SK-N-SH (cell line): ENCODE results near the gene ABR. TPM values are rescaled to one million over a fixed set of nuclear protein-coding genes. Genes with fewer than 3 reads are reported as not detected.

Experiments used
- CTCF ChIA-PET: fragments of 300-600, 350-600 bp; formaldehyde crosslinking; extraction: SDS; loops from one replicate; lab custom pipeline; 2021; lab: Yijun Ruan, JAX
- POLR2A ChIA-PET: fragments of 350-600 bp; sonication (Branson Sonifier 250); formaldehyde crosslinking; extraction: SDS; loops from one replicate; lab custom pipeline; 2020; ENCODE audit warnings: antibody characterized with exemption, inconsistent platforms; lab: Yijun Ruan, JAX
- DNase-seq: peaks from one replicate; pipeline ENCODE4 v3.0.0; 2012
- H2AFZ ChIP-seq: fragments of 200-600 bp; sonication (generic); 2 replicates; pipeline ENCODE4 v1.8.1; 2016; ENCODE audit warnings: antibody characterized with exemption, mild to moderate bottlenecking, low read depth
- H3F3A ChIP-seq: fragments of 200-600 bp; sonication (generic); replicated peaks from 2 replicates; pipeline ENCODE3; 2016; ENCODE audit warnings: antibody characterized with exemption, mild to moderate bottlenecking; ENCODE audit not compliant: insufficient read depth
- H3K27ac ChIP-seq, 2 experiments: fragments of 200-500 bp in 1 of 2; fragments of 200-600 bp in 1 of 2; sonication (Bioruptor generic) in 1 of 2; sonication (generic), shearing (Covaris generic) in 1 of 2; 2 replicates each; pipeline versions ENCODE4 v1.5.1 to v1.6.1; 2014 to 2016; ENCODE audit warnings: low read depth in 2 of 2, inconsistent platforms in 1 of 2, low read length in 1 of 2, mild to moderate bottlenecking in 1 of 2, mixed read lengths in 1 of 2
- H3K27me3 ChIP-seq: fragments of 200-600 bp; sonication (generic), shearing (Covaris generic); 2 replicates; pipeline ENCODE4 v1.6.1; 2016; ENCODE audit warnings: mixed run types; ENCODE audit not compliant: insufficient read depth
- H3K36me3 ChIP-seq, 2 experiments: fragments of 200-500 bp in 1 of 2; fragments of 200-600 bp in 1 of 2; sonication (Bioruptor generic) in 1 of 2; sonication (generic) in 1 of 2; replicated peaks in 1 of 2; 2 replicates each; pipeline versions ENCODE3 to v1.5.1; 2014 to 2016; ENCODE audit warnings: low read length in 1 of 2, mild to moderate bottlenecking in 1 of 2; ENCODE audit not compliant: insufficient read depth in 2 of 2, control insufficient read depth in 1 of 2
- H3K4me1 ChIP-seq, 2 experiments: fragments of 200-500 bp in 1 of 2; fragments of 200-600 bp in 1 of 2; sonication (Bioruptor generic) in 1 of 2; sonication (generic), shearing (Covaris generic) in 1 of 2; 2 replicates each; pipeline versions ENCODE4 v1.5.1 to v1.6.1; 2014 to 2016; ENCODE audit warnings: low read depth in 1 of 2, low read length in 1 of 2, mixed run types in 1 of 2; ENCODE audit not compliant: insufficient read depth in 2 of 2, control insufficient read depth in 1 of 2
- H3K4me2 ChIP-seq: fragments of 200-600 bp; sonication (generic), shearing (Covaris generic); 2 replicates; pipeline ENCODE4 v1.6.1; 2017; ENCODE audit warnings: mixed run types
- H3K4me3 ChIP-seq, 2 experiments: fragments of 200-500 bp in 1 of 2; fragments of 200-600 bp in 1 of 2; sonication (Bioruptor generic) in 1 of 2; sonication (generic), shearing (Covaris generic) in 1 of 2; 2 replicates each; pipeline versions ENCODE4 v1.5.1 to v1.8.1; 2014 to 2016; ENCODE audit warnings: low read depth in 2 of 2, inconsistent platforms in 1 of 2, low read length in 1 of 2, mild to moderate bottlenecking in 1 of 2, mixed read lengths in 1 of 2, moderate library complexity in 1 of 2
- H3K79me2 ChIP-seq: fragments of 200-600 bp; sonication (generic); 2 replicates; pipeline ENCODE4 v1.8.1; 2017; ENCODE audit warnings: mild to moderate bottlenecking; ENCODE audit not compliant: insufficient read depth
- H3K9ac ChIP-seq: fragments of 200-600 bp; sonication (generic); 2 replicates; pipeline ENCODE4 v1.6.1; 2017; ENCODE audit warnings: mixed run types
- H3K9me2 ChIP-seq: fragments of 200-600 bp; sonication (generic); 2 replicates; pipeline ENCODE4 v1.6.1; 2017; ENCODE audit warnings: mixed run types
- H3K9me3 ChIP-seq: fragments of 200-600 bp; sonication (generic); 2 replicates; pipeline ENCODE4 v1.6.1; 2017; ENCODE audit warnings: mixed run types, mild to moderate bottlenecking, moderate library complexity
- H4K20me1 ChIP-seq: fragments of 200-600 bp; sonication (generic); 2 replicates; pipeline ENCODE4 v1.6.1; 2017; ENCODE audit warnings: mild to moderate bottlenecking, mixed run types; ENCODE audit not compliant: insufficient read depth
- CHD2 ChIP-seq: fragments of 150-350 bp; IDR thresholded peaks from 2 replicates; pipeline ENCODE4 v1.6.1; 2018; ENCODE audit warnings: low read length; ENCODE audit not compliant: partially characterized antibody
- ELF1 ChIP-seq: IDR thresholded peaks from 2 replicates; pipeline ENCODE4 v1.4.0; 2012
- EP300 ChIP-seq, 2 experiments: IDR thresholded peaks; 2 replicates each; pipeline versions ENCODE4 v1.4.0 to v1.6.1; 2012; ENCODE audit warnings: borderline replicate concordance in 1 of 2, low read depth in 1 of 2, low read length in 1 of 2
- FOSL2 ChIP-seq: IDR thresholded peaks from 2 replicates; pipeline ENCODE4 v1.4.0; 2012; ENCODE audit warnings: low read depth, mild to moderate bottlenecking, moderate library complexity, borderline replicate concordance
- GABPA ChIP-seq: IDR thresholded peaks from 2 replicates; pipeline ENCODE4 v1.4.0; 2012; ENCODE audit warnings: low read depth, mild to moderate bottlenecking
- IRF3 ChIP-seq: fragments of 150-350 bp; IDR thresholded peaks from 2 replicates; pipeline ENCODE4 v1.6.1; 2016; ENCODE audit warnings: mild to moderate bottlenecking, low read depth, low read length
- MEF2A ChIP-seq: IDR thresholded peaks from 2 replicates; pipeline ENCODE4 v1.4.0; 2012; ENCODE audit warnings: low read depth, borderline replicate concordance
- NRF1 ChIP-seq: IDR thresholded peaks from 2 replicates; pipeline ENCODE4 v1.6.1; 2012; ENCODE audit warnings: low read depth, mild to moderate bottlenecking, low read length
- POLR2AphosphoS5 ChIP-seq: IDR thresholded peaks from 2 replicates; pipeline ENCODE4 v1.6.1; 2012; ENCODE audit warnings: low read depth, low read length
- RCOR1 ChIP-seq: fragments of 150-350 bp; IDR thresholded peaks from 2 replicates; pipeline ENCODE4 v1.6.1; 2017; ENCODE audit warnings: antibody characterized with exemption, low read length
- REST ChIP-seq: IDR thresholded peaks from 2 replicates; pipeline ENCODE4 v1.6.1; 2012; ENCODE audit warnings: mild to moderate bottlenecking, low read depth, low read length, moderate library complexity
- SIN3A ChIP-seq: IDR thresholded peaks from 2 replicates; pipeline ENCODE4 v1.6.1; 2012; ENCODE audit warnings: low read depth, mild to moderate bottlenecking, low read length, moderate library complexity, borderline replicate concordance
- SMC3 ChIP-seq: IDR thresholded peaks from 2 replicates; pipeline ENCODE4 v1.6.1; 2012; ENCODE audit warnings: low read depth, low read length, improper control_type of control experiment
- TAF1 ChIP-seq: IDR thresholded peaks from 2 replicates; pipeline ENCODE4 v1.6.1; 2012; ENCODE audit warnings: low read depth, mild to moderate bottlenecking, low read length, moderate library complexity, borderline replicate concordance
- TCF12 ChIP-seq: IDR thresholded peaks from 2 replicates; pipeline ENCODE4 v1.4.0; 2012
- ZBTB33 ChIP-seq: IDR thresholded peaks from 2 replicates; pipeline ENCODE4 v1.4.0; 2012; ENCODE audit warnings: low read depth, borderline replicate concordance
- WGBS: methylation state at CpG from one replicate; pipeline ENCODE4 v1.1.6; 2017; ENCODE audit warnings: low lambda C conversion rate; 5-methylcytosine and 5-hydroxymethylcytosine counted together
- polyA plus RNA-seq, 3 experiments: library from polyadenylated mRNA; depleted of rRNA; stranded (reverse); fragments of >200 nt; gene quantifications; 2 replicates each; pipeline ENCODE4 v1.2.3, GENCODE V29; 2012
- TF ChIP-seq, protein P1 (sequence below): IDR thresholded peaks from 2 replicates; pipeline ENCODE4 v1.4.0; 2012; ENCODE audit warnings: low read depth
- TF ChIP-seq, protein P2 (sequence below): IDR thresholded peaks from 2 replicates; pipeline ENCODE4; 2012
- TF ChIP-seq, protein P3 (sequence below): fragments of 200-600 bp; sonication (generic); IDR thresholded peaks from 2 replicates; pipeline ENCODE4 v1.6.1; 2017; ENCODE audit warnings: antibody characterized with exemption, mild to moderate bottlenecking, moderate library complexity

The ABR gene
- polyA plus RNA-seq, 1 of the 3 experiments (the other 2 are of a cell fraction), result 117 TPM

DNA sequence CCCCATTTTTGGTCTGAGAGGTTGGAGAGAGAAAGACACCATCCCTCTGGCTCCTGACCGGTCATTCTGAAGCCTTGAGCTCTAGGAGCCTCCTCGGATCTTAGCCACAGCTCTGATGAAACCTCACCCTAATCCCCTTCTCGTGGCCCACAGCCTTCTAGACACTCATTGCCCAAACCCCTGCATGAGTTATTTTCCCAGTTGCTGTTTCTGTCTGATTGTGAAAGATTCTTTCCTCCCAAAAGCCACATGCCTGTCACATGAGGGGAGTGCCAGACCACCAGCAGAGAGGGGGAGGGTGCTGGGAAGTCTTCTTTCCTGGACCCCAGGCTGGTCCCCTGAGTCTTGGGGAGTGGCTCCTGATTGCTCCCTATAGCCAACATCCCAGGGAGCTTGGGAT, 17.6 kb upstream of the ABR start:
- POLR2A ChIA-PET, result no interaction called here
- TF ChIP-seq TAF1, result no peak
- TF ChIP-seq MEF2A, result no peak
- Histone ChIP-seq H3K27ac (no peak overlapping the region), H3K4me3 (no peak overlapping the region), H2AFZ (no peak overlapping the region), H3F3A (peaks cover under 1% of the 10 kb centered on the region), H3K4me1 (no peaks in the 10 kb centered on the region), H3K4me2 (no peak overlapping the region), H3K9me3 (no peaks in the 10 kb centered on the region), H3K27me3 (no peaks in the 10 kb centered on the region; the same call in 1 of the 2 replicates), H3K9ac (no peak overlapping the region), H3K36me3 (no peaks in the 10 kb centered on the region), H4K20me1 (no peaks in the 10 kb centered on the region), H3K79me2 (no peaks in the 10 kb centered on the region), H3K9me2 (no peaks in the 10 kb centered on the region)
- no peak for DNase-seq
- WGBS, result 67% methylated on average over 3 of the region's 3 CpGs
- CTCF ChIA-PET, result interaction anchor here (1.6 to 7.5 kb wide), 2 partner anchors 10 to 74 kb away, joined by 11 to 72 read pairs; no protein-coding TSS in a partner anchor

- Histone ChIP-seq H3K27ac (no peak overlapping the region), H2AFZ (no peak overlapping the region), H3K36me3 (no peaks in the 10 kb centered on the region), H3K4me3 (no peak overlapping the region), H4K20me1 (no peaks in the 10 kb centered on the region), H3K9ac (no peak overlapping the region), H3F3A (no peaks in the 10 kb centered on the region), H3K79me2 (no peaks in the 10 kb centered on the region), H3K4me1 (no peaks in the 10 kb centered on the region), H3K4me2 (no peak overlapping the region), H3K9me2 (no peaks in the 10 kb centered on the region), H3K9me3 (no peaks in the 10 kb centered on the region), H3K27me3 (no peaks in the 10 kb centered on the region; the same call in 1 of the 2 replicates)
- CTCF ChIA-PET, result interaction anchor here (1.2 to 7.5 kb wide), 3 partner anchors 9 to 74 kb away, joined by 6 to 72 read pairs (median 11); no protein-coding TSS in a partner anchor
- WGBS, result 92% methylated on average over 5 of the region's 14 CpGs
- POLR2A ChIA-PET, result no interaction called here
- no peak for DNase-seq
- TF ChIP-seq, protein P1, sequence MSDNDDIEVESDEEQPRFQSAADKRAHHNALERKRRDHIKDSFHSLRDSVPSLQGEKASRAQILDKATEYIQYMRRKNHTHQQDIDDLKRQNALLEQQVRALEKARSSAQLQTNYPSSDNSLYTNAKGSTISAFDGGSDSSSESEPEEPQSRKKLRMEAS, result no peak
- TF ChIP-seq REST (no peak), SMC3 (no peak), NRF1 (no peak), SIN3A (no peak), POLR2AphosphoS5 (no peak), EP300 (IDR thresholded peaks at IDR 0.05; ENCODE audit: borderline replicate concordance in 1 of 2, low read depth in 1 of 2, low read length in 1 of 2) (no peak), ELF1 (no peak), CHD2 (no peak), GABPA (no peak), TCF12 (no peak), ZBTB33 (no peak), IRF3 (no peak), FOSL2 (no peak), RCOR1 (no peak)
- TF ChIP-seq, protein P2, sequence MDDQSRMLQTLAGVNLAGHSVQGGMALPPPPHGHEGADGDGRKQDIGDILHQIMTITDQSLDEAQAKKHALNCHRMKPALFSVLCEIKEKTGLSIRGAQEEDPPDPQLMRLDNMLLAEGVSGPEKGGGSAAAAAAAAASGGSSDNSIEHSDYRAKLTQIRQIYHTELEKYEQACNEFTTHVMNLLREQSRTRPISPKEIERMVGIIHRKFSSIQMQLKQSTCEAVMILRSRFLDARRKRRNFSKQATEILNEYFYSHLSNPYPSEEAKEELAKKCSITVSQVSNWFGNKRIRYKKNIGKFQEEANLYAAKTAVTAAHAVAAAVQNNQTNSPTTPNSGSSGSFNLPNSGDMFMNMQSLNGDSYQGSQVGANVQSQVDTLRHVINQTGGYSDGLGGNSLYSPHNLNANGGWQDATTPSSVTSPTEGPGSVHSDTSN, result no peak
- TF ChIP-seq, protein P3, sequence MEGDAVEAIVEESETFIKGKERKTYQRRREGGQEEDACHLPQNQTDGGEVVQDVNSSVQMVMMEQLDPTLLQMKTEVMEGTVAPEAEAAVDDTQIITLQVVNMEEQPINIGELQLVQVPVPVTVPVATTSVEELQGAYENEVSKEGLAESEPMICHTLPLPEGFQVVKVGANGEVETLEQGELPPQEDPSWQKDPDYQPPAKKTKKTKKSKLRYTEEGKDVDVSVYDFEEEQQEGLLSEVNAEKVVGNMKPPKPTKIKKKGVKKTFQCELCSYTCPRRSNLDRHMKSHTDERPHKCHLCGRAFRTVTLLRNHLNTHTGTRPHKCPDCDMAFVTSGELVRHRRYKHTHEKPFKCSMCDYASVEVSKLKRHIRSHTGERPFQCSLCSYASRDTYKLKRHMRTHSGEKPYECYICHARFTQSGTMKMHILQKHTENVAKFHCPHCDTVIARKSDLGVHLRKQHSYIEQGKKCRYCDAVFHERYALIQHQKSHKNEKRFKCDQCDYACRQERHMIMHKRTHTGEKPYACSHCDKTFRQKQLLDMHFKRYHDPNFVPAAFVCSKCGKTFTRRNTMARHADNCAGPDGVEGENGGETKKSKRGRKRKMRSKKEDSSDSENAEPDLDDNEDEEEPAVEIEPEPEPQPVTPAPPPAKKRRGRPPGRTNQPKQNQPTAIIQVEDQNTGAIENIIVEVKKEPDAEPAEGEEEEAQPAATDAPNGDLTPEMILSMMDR, result no peak
These were observed 17.2 kb upstream of the ABR start for GRCh38 chr17:1196946-1197345.
